ENCODE data around the gene KCNN2.

DNA sequence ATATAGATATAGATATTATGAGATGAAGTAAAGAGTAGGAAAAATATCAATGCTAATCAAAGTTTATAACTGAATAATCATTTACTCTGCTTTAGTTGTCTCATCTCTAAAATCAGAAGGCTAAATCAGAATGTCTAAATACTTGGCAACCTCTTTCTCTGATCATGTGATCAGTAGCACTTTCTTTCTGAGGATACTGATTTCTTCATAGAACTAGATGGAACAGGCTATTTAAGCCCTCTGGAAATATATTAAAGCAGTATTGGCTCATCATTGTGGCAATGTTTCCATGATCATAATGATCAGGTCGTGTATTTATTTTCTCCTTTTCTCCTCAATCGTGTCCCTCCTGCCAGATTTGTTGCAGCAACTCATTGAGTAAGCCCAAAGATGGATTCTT is 109.7 kb downstream of the KCNN2 start:
- no peak for TF ChIP-seq ZNF263 (CRISPR knock-in tag; IDR thresholded peaks at IDR 0.05; ENCODE audit: borderline replicate concordance)
- no peak for TF ChIP-seq CTCF (IDR thresholded peaks at IDR 0.05 in 2 of 3, conservative IDR thresholded peaks at IDR 0.05 in 1 of 3; ENCODE audit: insufficient read depth in 2 of 3, low read depth in 1 of 3, low read length in 3 of 3)
- TF ChIP-seq, protein P1, sequence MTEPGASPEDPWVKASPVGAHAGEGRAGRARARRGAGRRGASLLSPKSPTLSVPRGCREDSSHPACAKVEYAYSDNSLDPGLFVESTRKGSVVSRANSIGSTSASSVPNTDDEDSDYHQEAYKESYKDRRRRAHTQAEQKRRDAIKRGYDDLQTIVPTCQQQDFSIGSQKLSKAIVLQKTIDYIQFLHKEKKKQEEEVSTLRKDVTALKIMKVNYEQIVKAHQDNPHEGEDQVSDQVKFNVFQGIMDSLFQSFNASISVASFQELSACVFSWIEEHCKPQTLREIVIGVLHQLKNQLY (CRISPR knock-in tag; conservative IDR thresholded peaks at IDR 0.05) = no peak
- TF ChIP-seq, protein P2, sequence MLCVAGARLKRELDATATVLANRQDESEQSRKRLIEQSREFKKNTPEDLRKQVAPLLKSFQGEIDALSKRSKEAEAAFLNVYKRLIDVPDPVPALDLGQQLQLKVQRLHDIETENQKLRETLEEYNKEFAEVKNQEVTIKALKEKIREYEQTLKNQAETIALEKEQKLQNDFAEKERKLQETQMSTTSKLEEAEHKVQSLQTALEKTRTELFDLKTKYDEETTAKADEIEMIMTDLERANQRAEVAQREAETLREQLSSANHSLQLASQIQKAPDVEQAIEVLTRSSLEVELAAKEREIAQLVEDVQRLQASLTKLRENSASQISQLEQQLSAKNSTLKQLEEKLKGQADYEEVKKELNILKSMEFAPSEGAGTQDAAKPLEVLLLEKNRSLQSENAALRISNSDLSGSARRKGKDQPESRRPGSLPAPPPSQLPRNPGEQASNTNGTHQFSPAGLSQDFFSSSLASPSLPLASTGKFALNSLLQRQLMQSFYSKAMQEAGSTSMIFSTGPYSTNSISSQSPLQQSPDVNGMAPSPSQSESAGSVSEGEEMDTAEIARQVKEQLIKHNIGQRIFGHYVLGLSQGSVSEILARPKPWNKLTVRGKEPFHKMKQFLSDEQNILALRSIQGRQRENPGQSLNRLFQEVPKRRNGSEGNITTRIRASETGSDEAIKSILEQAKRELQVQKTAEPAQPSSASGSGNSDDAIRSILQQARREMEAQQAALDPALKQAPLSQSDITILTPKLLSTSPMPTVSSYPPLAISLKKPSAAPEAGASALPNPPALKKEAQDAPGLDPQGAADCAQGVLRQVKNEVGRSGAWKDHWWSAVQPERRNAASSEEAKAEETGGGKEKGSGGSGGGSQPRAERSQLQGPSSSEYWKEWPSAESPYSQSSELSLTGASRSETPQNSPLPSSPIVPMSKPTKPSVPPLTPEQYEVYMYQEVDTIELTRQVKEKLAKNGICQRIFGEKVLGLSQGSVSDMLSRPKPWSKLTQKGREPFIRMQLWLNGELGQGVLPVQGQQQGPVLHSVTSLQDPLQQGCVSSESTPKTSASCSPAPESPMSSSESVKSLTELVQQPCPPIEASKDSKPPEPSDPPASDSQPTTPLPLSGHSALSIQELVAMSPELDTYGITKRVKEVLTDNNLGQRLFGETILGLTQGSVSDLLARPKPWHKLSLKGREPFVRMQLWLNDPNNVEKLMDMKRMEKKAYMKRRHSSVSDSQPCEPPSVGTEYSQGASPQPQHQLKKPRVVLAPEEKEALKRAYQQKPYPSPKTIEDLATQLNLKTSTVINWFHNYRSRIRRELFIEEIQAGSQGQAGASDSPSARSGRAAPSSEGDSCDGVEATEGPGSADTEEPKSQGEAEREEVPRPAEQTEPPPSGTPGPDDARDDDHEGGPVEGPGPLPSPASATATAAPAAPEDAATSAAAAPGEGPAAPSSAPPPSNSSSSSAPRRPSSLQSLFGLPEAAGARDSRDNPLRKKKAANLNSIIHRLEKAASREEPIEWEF (CRISPR knock-in tag; IDR thresholded peaks at IDR 0.05) = no peak

All from K562 (cell line).